Lower lobe of right lung (tissue), 2 donors: Measurements from ENCODE around the gene LRP10. TPM values are rescaled to one million over a fixed set of nuclear protein-coding genes. Genes with fewer than 3 reads are reported as not detected.
"Not testable (repeated sequence)": the region's sequence is repeated elsewhere in the genome, so short reads cannot be mapped to it uniquely, and the experiment has no call there.

ENCODE experiments used
- ATAC-seq, 2 donors: fragments of 200-7000 bp; cut with Tn5 transposase; one replicate each; pipeline ENCODE4 v1.9.1; 2020 to 2022; ENCODE audit warnings: mild to moderate bottlenecking in 2 of 2, moderate library complexity in 2 of 2
- DNase-seq: peaks from one replicate; pipeline ENCODE4 v3.0.0-alpha.2; 2020
- H3K27ac ChIP-seq: fragments of 200-600 bp; one replicate; pipeline ENCODE4 v1.8.0; 2022
- H3K27me3 ChIP-seq: fragments of 200-600 bp; one replicate; pipeline ENCODE4 v1.8.0; 2022; ENCODE audit warnings: low read depth
- H3K36me3 ChIP-seq: fragments of 200-600 bp; one replicate; pipeline ENCODE4 v1.8.0; 2022; ENCODE audit warnings: mild to moderate bottlenecking
- H3K4me1 ChIP-seq: fragments of 200-600 bp; one replicate; pipeline ENCODE4 v1.8.0; 2022
- H3K4me3 ChIP-seq: fragments of 200-600 bp; one replicate; pipeline ENCODE4 v1.8.0; 2022; ENCODE audit warnings: mild to moderate bottlenecking
- H3K9me3 ChIP-seq: fragments of 200-600 bp; one replicate; pipeline ENCODE4 v1.8.0; 2022
- CTCF ChIP-seq: fragments of 200-600 bp; IDR thresholded peaks from one replicate; pipeline ENCODE4 v1.8.0; 2022; ENCODE audit warnings: antibody characterized with exemption, mild to moderate bottlenecking
- intact Hi-C: fragments of 100-400 bp; cut with DNase I; formaldehyde crosslinking; loops from one replicate; pipeline ENCODE4 v1.11.0; 2022
- total RNA-seq: library from RNA; stranded (reverse); fragmentation: NEBNext Ultra II Directional; extraction: Animal tissue kit (Norgen Biotek cat#: 25700); gene quantifications from one replicate; pipeline ENCODE4 v1.2.1, GENCODE V29; 2021
- donor health status: DM: no; HTN: yes; CAD: no; lungs with severe emphysema.

LRP10 gene
- total RNA-seq, 1 donor from 2014 or later: 134 TPM

- intact Hi-C loops: loop anchor here (10.0 kb wide), 1 partner anchor 196 kb away; no protein-coding TSS in a partner anchor
- peak; percentile 53 to 61 for ATAC-seq
- Histone ChIP-seq H3K9me3 (no peaks in the 10 kb centered on the region), H3K4me3 (no peak overlapping the region), H3K36me3 (peaks cover 9% of the 10 kb centered on the region), H3K27ac (peak overlapping the region; percentile 74), H3K4me1 (peaks cover 66% of the 10 kb centered on the region), H3K27me3 (no peaks in the 10 kb centered on the region)
- no peak for TF ChIP-seq CTCF
- peak; percentile 73 for DNase-seq
Measured at GRCh38 chr14:22850944-22851764, 20.4 kb upstream of the LRP10 start.

- H3K36me3 ChIP-seq, DNase-seq, H3K4me3 ChIP-seq, H3K27me3 ChIP-seq, H3K27ac ChIP-seq, ATAC-seq, H3K9me3 ChIP-seq: not testable (repeated sequence)
- peaks cover 56% of the 10 kb centered on the region for H3K4me1 ChIP-seq
- intact Hi-C loops: loop anchor here (10.0 kb wide), 1 partner anchor 197 kb away; no protein-coding TSS in a partner anchor
Measured at GRCh38 chr14:22852178-22852577, 19.4 kb upstream of the LRP10 start.

- no peaks in the 10 kb centered on the region for H3K36me3 ChIP-seq
- H3K27me3 ChIP-seq: no peaks in the 10 kb centered on the region
- DNase-seq: no peak
- H3K27ac ChIP-seq: no peak overlapping the region
- TF ChIP-seq CTCF: no peak
- no peak for ATAC-seq
- H3K9me3 ChIP-seq: no peaks in the 10 kb centered on the region
- peaks cover 53% of the 10 kb centered on the region for H3K4me1 ChIP-seq
- H3K4me3 ChIP-seq: no peak overlapping the region
- intact Hi-C loops: loop anchor here (10.0 kb wide), 1 partner anchor 198 kb away; no protein-coding TSS in a partner anchor
Measured at GRCh38 chr14:22852599-22852939, 19.0 kb upstream of the LRP10 start.

- no peaks in the 10 kb centered on the region for H3K36me3 ChIP-seq
- H3K27ac ChIP-seq: peak overlapping the region; percentile 27
- no peaks in the 10 kb centered on the region for H3K27me3 ChIP-seq
- peaks cover 47% of the 10 kb centered on the region for H3K4me1 ChIP-seq
- H3K4me3 ChIP-seq: peak overlapping the region; percentile 49
- intact Hi-C loops: loop anchor here (10.0 kb wide), 1 partner anchor 198 kb away; no protein-coding TSS in a partner anchor
- TF ChIP-seq CTCF: peak; percentile 94
- no peaks in the 10 kb centered on the region for H3K9me3 ChIP-seq
- ATAC-seq (peak; percentile 91), DNase-seq (peak; percentile 91)
Measured at GRCh38 chr14:22852940-22853767, 18.4 kb upstream of the LRP10 start.

- H3K4me1 ChIP-seq: peaks cover 36% of the 10 kb centered on the region
- H3K27ac ChIP-seq, H3K9me3 ChIP-seq, H3K36me3 ChIP-seq, H3K4me3 ChIP-seq, ATAC-seq, H3K27me3 ChIP-seq: not testable (repeated sequence)
- DNase-seq: peak; percentile 28
- intact Hi-C loops: loop anchor here (10.0 kb wide), 1 partner anchor 199 kb away; no protein-coding TSS in a partner anchor
Measured at GRCh38 chr14:22854296-22854695, 17.2 kb upstream of the LRP10 start.

- Histone ChIP-seq H3K36me3 (no peaks in the 10 kb centered on the region), H3K4me3 (no peak overlapping the region), H3K27me3 (no peaks in the 10 kb centered on the region), H3K4me1 (peaks cover 29% of the 10 kb centered on the region), H3K9me3 (no peaks in the 10 kb centered on the region), H3K27ac (no peak overlapping the region)
- DNase-seq: no peak
- no peak for TF ChIP-seq CTCF
- intact Hi-C loops: loop anchor here (5.0 to 10.0 kb wide), 2 partner anchors 200 to 278 kb away; no protein-coding TSS in a partner anchor
- ATAC-seq: no peak
Measured at GRCh38 chr14:22854963-22855724, 16.4 kb upstream of the LRP10 start.
